Ascending aorta (tissue), 2 donors: Measurements from ENCODE around the gene ZFTA. TPM values are rescaled to one million over a fixed set of nuclear protein-coding genes. Genes with fewer than 3 reads are reported as not detected.

ENCODE experiments used
- DNase-seq, 2 donors: peaks; one replicate each; pipeline ENCODE4 v3.0.0-alpha.2; 2019; ENCODE audit warnings: low spot score in 2 of 2
- H3K27ac ChIP-seq, 2 donors: fragments of 200-600 bp; sonication (generic); one replicate each; pipeline ENCODE4 v1.5.1; 2016 to 2017; ENCODE audit warnings: mild to moderate bottlenecking in 1 of 2
- H3K27me3 ChIP-seq: fragments of 200-600 bp; sonication (generic); one replicate; pipeline ENCODE4 v1.5.1; 2017
- H3K36me3 ChIP-seq, 2 donors: fragments of 200-600 bp; sonication (generic); one replicate each; pipeline ENCODE4 v1.5.1; 2016
- H3K4me1 ChIP-seq, 2 donors: fragments of 200-600 bp; sonication (generic); one replicate each; pipeline ENCODE4 v1.5.1; 2016 to 2017; ENCODE audit warnings: mild to moderate bottlenecking in 1 of 2
- H3K4me3 ChIP-seq, 2 donors: fragments of 200-600 bp; sonication (generic); one replicate each; pipeline ENCODE4 v1.5.1; 2016 to 2017; ENCODE audit warnings: mild to moderate bottlenecking in 1 of 2
- H3K9me3 ChIP-seq, 2 donors: fragments of 200-600 bp; sonication (generic); one replicate each; pipeline ENCODE4 v1.5.1; 2016
- intact Hi-C: fragments of 100-400 bp; cut with DNase I; formaldehyde crosslinking; loops from one replicate; pipeline ENCODE4 v1.15.1; 2023
- total RNA-seq: library from RNA; depleted of rRNA; stranded (reverse); fragments of >200 nt; gene quantifications from one replicate; pipeline ENCODE4 v1.1.0, GENCODE V29; 2016
- TF ChIP-seq, protein P1 (sequence below), 3 experiments: fragments of 200-600 bp in 2 of 3; fragments of 450-650 bp in 1 of 3; sonication (generic) in 2 of 3; IDR thresholded peaks; one replicate each; pipeline ENCODE4 v1.5.1; 2016 to 2019; ENCODE audit warnings: antibody characterized with exemption in 3 of 3, mild to moderate bottlenecking in 1 of 3, moderate library complexity in 1 of 3

The ZFTA gene
- total RNA-seq, 1 donor from 2014 or later: 34.7 TPM

DNA sequence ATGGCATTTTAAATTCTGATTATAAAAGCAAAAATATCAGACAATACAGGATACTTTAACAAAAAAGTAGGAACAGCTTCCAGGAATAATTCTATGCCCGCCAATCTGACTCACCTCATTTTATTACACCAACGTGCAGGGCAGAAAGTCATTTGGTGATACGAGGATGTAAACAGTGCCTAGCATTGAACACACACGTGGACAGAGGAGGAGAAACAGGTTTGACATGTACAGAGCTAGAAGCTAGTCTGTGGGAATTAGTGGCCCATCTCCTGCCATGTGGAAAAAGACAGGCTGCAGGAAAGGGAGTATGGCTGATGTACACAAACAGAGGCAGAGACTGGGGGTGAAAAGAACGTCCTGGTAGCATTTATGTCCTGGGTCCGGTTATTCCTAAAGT is 35.7 kb upstream of the ZFTA start:
- TF ChIP-seq, protein P1, sequence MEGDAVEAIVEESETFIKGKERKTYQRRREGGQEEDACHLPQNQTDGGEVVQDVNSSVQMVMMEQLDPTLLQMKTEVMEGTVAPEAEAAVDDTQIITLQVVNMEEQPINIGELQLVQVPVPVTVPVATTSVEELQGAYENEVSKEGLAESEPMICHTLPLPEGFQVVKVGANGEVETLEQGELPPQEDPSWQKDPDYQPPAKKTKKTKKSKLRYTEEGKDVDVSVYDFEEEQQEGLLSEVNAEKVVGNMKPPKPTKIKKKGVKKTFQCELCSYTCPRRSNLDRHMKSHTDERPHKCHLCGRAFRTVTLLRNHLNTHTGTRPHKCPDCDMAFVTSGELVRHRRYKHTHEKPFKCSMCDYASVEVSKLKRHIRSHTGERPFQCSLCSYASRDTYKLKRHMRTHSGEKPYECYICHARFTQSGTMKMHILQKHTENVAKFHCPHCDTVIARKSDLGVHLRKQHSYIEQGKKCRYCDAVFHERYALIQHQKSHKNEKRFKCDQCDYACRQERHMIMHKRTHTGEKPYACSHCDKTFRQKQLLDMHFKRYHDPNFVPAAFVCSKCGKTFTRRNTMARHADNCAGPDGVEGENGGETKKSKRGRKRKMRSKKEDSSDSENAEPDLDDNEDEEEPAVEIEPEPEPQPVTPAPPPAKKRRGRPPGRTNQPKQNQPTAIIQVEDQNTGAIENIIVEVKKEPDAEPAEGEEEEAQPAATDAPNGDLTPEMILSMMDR (IDR thresholded peaks at IDR 0.05): no peak
- Histone ChIP-seq H3K36me3 (no peaks in the 10 kb centered on the region), H3K4me1 (no peaks in the 10 kb centered on the region), H3K4me3 (no peak overlapping the region), H3K9me3 (no peaks in the 10 kb centered on the region), H3K27me3 (no peaks in the 10 kb centered on the region), H3K27ac (no peak overlapping the region)
- intact Hi-C loops: no loop called here
- no peak for DNase-seq

DNA sequence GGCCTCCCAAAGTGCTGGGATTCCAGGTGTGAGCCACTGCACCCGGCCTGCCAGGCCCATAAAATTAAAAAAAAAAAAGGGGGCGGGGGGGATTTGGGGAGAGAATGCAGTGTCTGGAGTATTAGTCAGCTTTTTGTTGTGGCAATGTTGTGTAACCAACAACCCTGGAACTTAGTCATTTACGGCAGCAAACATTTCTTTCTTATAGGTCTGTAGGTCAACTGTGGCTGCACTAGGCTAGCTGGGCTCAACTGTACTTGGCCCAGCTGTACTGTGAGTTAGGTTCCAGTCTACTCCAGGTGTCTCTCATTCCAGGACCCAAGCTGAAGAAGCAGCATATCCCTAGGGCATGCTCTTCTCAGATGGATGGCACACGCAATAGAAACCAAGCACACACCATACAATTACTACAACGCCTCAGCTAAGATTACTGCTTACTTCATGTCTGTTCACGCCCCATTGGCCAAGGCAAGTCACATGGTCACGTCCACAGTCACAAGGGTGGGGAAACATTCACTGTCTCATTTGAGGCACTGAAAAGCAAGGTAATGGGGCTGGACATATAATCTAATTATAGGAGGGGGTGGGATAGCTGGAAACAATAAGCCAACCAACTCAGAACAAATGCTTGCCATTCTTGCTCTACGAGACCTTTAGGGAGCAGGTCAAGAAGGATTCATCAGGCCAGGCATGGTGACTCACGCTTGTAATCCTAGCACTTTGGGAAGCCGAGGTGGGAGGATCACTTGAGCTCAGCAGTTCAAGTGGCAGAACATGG is 34.3 kb upstream of the ZFTA start:
- Histone ChIP-seq H3K27me3 (no peaks in the 10 kb centered on the region), H3K36me3 (no peaks in the 10 kb centered on the region), H3K4me1 (no peaks in the 10 kb centered on the region), H3K9me3 (no peaks in the 10 kb centered on the region), H3K27ac (no peak overlapping the region), H3K4me3 (no peak overlapping the region)
- TF ChIP-seq, protein P1 (IDR thresholded peaks at IDR 0.05): no peak
- intact Hi-C loops: no loop called here
- no peak for DNase-seq

DNA sequence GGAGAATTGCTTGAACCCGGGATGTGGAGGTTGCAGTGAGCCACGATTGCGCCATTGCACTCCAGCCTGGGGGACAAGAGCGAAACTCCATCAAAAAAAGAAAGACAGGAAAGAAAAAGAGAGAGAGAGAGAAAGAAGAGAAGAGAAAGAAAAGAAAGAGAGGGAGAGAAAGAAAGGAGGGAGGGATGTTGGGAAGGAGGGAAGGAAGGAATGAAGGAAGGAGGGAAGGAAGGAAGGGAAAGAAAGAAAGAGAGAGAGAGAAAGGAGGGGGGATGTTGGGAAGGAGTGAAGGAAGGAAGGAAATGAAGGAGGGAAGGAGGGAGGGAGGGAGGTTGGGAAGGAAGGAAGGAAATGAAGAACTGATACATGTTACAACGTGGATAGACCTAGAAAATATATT is 32.3 kb upstream of the ZFTA start:
- TF ChIP-seq, protein P1 (IDR thresholded peaks at IDR 0.05): no peak
- H3K36me3 ChIP-seq: no peaks in the 10 kb centered on the region
- no peak for DNase-seq
- H3K4me1 ChIP-seq: no peaks in the 10 kb centered on the region
- no peak overlapping the region for H3K4me3 ChIP-seq
- no peaks in the 10 kb centered on the region for H3K9me3 ChIP-seq
- no peaks in the 10 kb centered on the region for H3K27me3 ChIP-seq
- intact Hi-C loops: no loop called here
- H3K27ac ChIP-seq: no peak overlapping the region

DNA sequence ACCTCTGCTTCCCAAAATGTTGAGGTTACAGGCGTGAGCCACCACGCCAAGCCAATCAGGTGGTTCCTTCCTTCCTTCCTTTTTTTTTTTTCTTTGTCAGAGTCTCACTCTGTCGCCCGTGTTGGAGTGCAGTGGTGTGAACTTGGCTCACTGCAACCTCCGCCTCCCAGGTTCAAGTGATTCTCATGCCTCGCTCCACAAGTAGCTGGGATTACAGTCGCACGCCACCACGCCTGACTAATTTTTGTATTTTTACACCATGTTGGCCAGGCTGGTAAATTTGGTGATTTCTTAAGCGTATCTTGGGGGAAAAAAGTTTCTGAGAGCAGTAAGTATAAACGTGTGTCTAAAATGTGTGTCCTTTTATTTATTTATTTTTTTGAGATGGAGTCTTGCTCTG is 26.5 kb upstream of the ZFTA start:
- TF ChIP-seq, protein P1 (IDR thresholded peaks at IDR 0.05): no peak
- intact Hi-C loops: no loop called here
- Histone ChIP-seq H3K36me3 (no peaks in the 10 kb centered on the region), H3K4me3 (no peak overlapping the region), H3K27me3 (no peaks in the 10 kb centered on the region), H3K9me3 (peaks cover 14 to 15% of the 10 kb centered on the region in 2 donors), H3K4me1 (no peaks in the 10 kb centered on the region), H3K27ac (no peak overlapping the region)
- no peak for DNase-seq

DNA sequence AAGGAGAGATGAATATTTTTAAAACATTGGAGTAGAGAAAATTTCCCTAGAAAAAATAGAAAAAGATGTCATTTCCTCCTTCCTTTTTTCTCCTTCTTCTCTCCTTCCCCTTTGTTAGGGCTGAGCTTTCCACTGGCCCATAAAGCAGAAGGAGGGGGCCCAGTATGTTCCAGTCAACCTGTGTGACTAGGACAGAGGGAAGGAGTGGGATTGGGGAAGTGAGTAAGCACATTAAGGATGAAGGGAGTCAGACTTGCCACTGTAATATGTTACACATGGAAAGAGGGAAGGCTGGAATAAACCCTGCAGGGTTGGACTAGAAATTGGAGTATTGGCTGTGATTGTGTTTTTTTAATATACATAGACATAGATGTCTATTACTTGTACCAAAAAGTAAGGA is 24.6 kb upstream of the ZFTA start:
- Histone ChIP-seq H3K4me1 (no peaks in the 10 kb centered on the region), H3K4me3 (no peak overlapping the region), H3K27me3 (no peaks in the 10 kb centered on the region), H3K27ac (no peak overlapping the region), H3K9me3 (peaks cover 14 to 15% of the 10 kb centered on the region in 2 donors), H3K36me3 (no peaks in the 10 kb centered on the region)
- TF ChIP-seq, protein P1 (IDR thresholded peaks at IDR 0.05): no peak
- intact Hi-C loops: no loop called here
- no peak for DNase-seq
